Esophagus muscularis mucosa (tissue), 4 donors: ENCODE measurements around the gene ZBTB12. TPM values are rescaled to one million over a fixed set of nuclear protein-coding genes. Genes with fewer than 3 reads are reported as not detected.
"Not testable (repeated sequence)": the region's sequence is repeated elsewhere in the genome, so short reads cannot be mapped to it uniquely, and the experiment has no call there.

ENCODE experiments used
- DNase-seq: peaks from one replicate; pipeline ENCODE4 v3.0.0-alpha.2; 2017; ENCODE audit errors: extremely low spot score
- H3K27ac ChIP-seq, 4 donors: fragments of 200-600 bp; sonication (generic); replicated peaks in 1 of 4; 1 replicate in 3 of 4; 2 replicates in 1 of 4; pipeline ENCODE4 v1.5.1; 2016 to 2019; ENCODE audit warnings: mild to moderate bottlenecking in 1 of 4
- H3K27me3 ChIP-seq, 4 donors: fragments of 200-600 bp; sonication (generic); one replicate each; pipeline versions ENCODE4 v1.5.1 to v1.6.0; 2016 to 2019
- H3K36me3 ChIP-seq, 4 donors: fragments of 200-600 bp; sonication (generic); one replicate each; pipeline ENCODE4 v1.5.1; 2016 to 2019
- H3K4me1 ChIP-seq, 4 donors: fragments of 200-600 bp; sonication (generic); one replicate each; pipeline ENCODE4 v1.5.1; 2016 to 2019
- H3K4me3 ChIP-seq, 4 donors: fragments of 200-600 bp; sonication (generic); 1 replicate in 2 of 4; 2 replicates in 2 of 4; pipeline ENCODE4 v1.5.1; 2016 to 2019; ENCODE audit warnings: mild to moderate bottlenecking in 4 of 4, moderate library complexity in 1 of 4
- H3K9me3 ChIP-seq, 4 donors: fragments of 200-600 bp; sonication (generic); 1 replicate in 3 of 4; 2 replicates in 1 of 4; pipeline ENCODE4 v1.5.1; 2016 to 2019
- EP300 ChIP-seq: sonication (generic); formaldehyde crosslinking; IDR thresholded peaks from one replicate; pipeline ENCODE4 v1.6.1; 2017; ENCODE audit warnings: antibody characterized with exemption
- POLR2A ChIP-seq: fragments of 450-650 bp; IDR thresholded peaks from one replicate; pipeline ENCODE4 v1.6.1; 2017; ENCODE audit warnings: antibody characterized with exemption, moderate library complexity, mild to moderate bottlenecking, low read depth
- POLR2AphosphoS5 ChIP-seq, 2 donors: sonication (generic); formaldehyde crosslinking; IDR thresholded peaks; one replicate each; pipeline ENCODE4 v1.6.1; 2017; ENCODE audit warnings: antibody characterized with exemption in 2 of 2
- WGBS: methylation state at CpG from one replicate; pipeline ENCODE4 v1.1.5; 2018; 5-methylcytosine and 5-hydroxymethylcytosine counted together
- intact Hi-C: fragments of 100-400 bp; cut with DNase I; formaldehyde crosslinking; loops from one replicate; pipeline ENCODE4 v1.15.1; 2023
- total RNA-seq, 4 donors: library from RNA; depleted of rRNA; stranded (reverse); fragments of >200 nt; gene quantifications; one replicate each; pipeline versions ENCODE4 v1.1.0 to v1.2.1, GENCODE V29; 2016
- TF ChIP-seq, protein P1 (sequence below), 3 experiments: fragments of 200-600 bp in 2 of 3; fragments of 450-650 bp in 1 of 3; sonication (generic) in 2 of 3; IDR thresholded peaks; one replicate each; pipeline ENCODE4 v1.5.1; 2017 to 2019; ENCODE audit warnings: antibody characterized with exemption in 3 of 3, mild to moderate bottlenecking in 2 of 3, moderate library complexity in 1 of 3

The ZBTB12 gene
- total RNA-seq, 4 donors from 2014 or later, result 0.66 to 2.5 (median 1.6) TPM

DNA sequence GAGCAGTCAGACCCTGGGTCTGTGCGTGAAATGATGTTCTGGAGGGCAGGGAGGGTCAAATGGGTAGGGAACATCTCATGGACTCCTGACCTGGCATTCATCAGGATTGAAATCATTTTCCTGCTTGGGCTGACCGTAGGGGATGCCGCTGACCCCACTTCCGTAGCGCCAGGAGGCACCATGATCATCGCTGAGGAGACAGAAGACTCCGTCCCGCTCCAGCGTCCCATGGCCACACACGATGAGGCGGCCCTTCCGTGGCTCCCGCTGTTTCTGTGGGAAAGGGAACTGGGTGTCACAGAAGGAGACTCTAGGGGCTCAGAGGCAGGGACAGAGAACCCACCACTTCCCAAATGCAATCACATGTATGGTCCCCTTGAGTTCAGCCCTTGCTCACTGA is 41.5 kb downstream of the ZBTB12 start:
- peaks cover 20 to 35% (median 27%) of the 10 kb centered on the region in 4 donors for H3K4me1 ChIP-seq
- intact Hi-C loops, result loop anchor here (10.0 kb wide), 1 partner anchor 176 kb away; the partner anchor contains the start of gene LY6G5C
- DNase-seq, result no peak
- peaks cover 15 to 48% (median 43%) of the 10 kb centered on the region in 4 donors for H3K36me3 ChIP-seq
- H3K4me3 ChIP-seq, result no peak overlapping the region
- TF ChIP-seq EP300, result no peak
- no peak overlapping the region for H3K27ac ChIP-seq
- no peaks in the 10 kb centered on the region for H3K9me3 ChIP-seq
- no peaks in the 10 kb centered on the region for H3K27me3 ChIP-seq
- 94% methylated on average over 13 of the region's 13 CpGs for WGBS

DNA sequence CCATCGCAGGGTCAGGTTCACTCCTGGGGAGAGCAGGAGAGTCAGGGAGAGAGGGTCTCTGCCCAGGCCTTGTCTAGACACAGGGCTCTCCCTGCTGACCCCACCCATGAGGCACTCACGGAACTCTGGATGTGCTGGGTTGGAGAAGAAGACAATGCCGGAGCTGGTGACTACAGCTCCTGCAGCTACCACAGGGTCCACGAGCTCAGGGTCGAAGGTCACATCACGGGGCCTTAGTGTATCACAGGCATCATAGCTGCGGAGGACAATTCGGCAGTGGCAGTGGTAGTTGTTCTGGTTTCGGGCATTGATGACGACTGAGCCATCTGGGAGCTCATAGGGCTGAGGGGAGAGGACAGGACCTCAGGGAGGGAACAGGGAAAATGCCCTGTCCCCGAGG is 42.0 kb downstream of the ZBTB12 start:
- DNase-seq, result no peak
- Histone ChIP-seq H3K27ac (no peak overlapping the region), H3K4me1 (peaks cover 20 to 35% (median 27%) of the 10 kb centered on the region in 4 donors), H3K36me3 (peaks cover 15 to 48% (median 43%) of the 10 kb centered on the region in 4 donors), H3K27me3 (no peaks in the 10 kb centered on the region), H3K9me3 (no peaks in the 10 kb centered on the region), H3K4me3 (no peak overlapping the region)
- intact Hi-C loops, result loop anchor here (10.0 kb wide), 1 partner anchor 175 kb away; the partner anchor contains the start of gene LY6G5C
- WGBS, result 84% methylated on average over 2 of the region's 11 CpGs
- TF ChIP-seq POLR2A (no peak), POLR2AphosphoS5 (IDR thresholded peaks at IDR 0.05) (no peak), EP300 (no peak)
- TF ChIP-seq, protein P1, sequence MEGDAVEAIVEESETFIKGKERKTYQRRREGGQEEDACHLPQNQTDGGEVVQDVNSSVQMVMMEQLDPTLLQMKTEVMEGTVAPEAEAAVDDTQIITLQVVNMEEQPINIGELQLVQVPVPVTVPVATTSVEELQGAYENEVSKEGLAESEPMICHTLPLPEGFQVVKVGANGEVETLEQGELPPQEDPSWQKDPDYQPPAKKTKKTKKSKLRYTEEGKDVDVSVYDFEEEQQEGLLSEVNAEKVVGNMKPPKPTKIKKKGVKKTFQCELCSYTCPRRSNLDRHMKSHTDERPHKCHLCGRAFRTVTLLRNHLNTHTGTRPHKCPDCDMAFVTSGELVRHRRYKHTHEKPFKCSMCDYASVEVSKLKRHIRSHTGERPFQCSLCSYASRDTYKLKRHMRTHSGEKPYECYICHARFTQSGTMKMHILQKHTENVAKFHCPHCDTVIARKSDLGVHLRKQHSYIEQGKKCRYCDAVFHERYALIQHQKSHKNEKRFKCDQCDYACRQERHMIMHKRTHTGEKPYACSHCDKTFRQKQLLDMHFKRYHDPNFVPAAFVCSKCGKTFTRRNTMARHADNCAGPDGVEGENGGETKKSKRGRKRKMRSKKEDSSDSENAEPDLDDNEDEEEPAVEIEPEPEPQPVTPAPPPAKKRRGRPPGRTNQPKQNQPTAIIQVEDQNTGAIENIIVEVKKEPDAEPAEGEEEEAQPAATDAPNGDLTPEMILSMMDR (IDR thresholded peaks at IDR 0.05), result no peak

DNA sequence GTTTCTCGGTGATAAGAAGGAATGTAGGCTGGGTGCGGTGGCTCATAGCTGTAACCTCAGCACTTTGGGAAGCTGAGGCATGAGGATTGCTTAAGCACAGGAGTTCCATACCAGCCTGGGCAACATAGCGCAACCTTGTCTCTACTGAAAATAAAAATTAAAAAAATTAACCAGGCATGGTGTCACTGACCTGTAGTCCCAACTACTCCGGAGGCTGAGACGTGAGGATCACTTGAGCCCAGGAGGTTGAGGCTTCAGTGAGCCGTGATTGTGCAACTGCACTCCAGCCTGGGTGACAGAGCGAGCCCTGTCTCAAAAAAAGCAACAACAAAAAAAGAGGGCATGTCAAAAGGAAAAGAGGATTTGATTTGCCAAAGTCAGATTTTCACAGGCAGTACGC is 43.2 kb downstream of the ZBTB12 start:
- intact Hi-C loops, result no loop called here
- 88% methylated on average over 8 of the region's 8 CpGs for WGBS
- TF ChIP-seq, protein P1 (IDR thresholded peaks at IDR 0.05), result no peak
- no peak for TF ChIP-seq EP300
- no peak for TF ChIP-seq POLR2AphosphoS5 (IDR thresholded peaks at IDR 0.05)
- TF ChIP-seq POLR2A, result no peak
- H3K4me1 ChIP-seq, result peaks cover 15 to 25% (median 18%) of the 10 kb centered on the region in 4 donors
- peaks cover 15 to 48% (median 43%) of the 10 kb centered on the region in 4 donors for H3K36me3 ChIP-seq
- no peak for DNase-seq
- no peaks in the 10 kb centered on the region for H3K9me3 ChIP-seq
- H3K27ac ChIP-seq, result no peak overlapping the region
- no peaks in the 10 kb centered on the region for H3K27me3 ChIP-seq
- no peak overlapping the region for H3K4me3 ChIP-seq

DNA sequence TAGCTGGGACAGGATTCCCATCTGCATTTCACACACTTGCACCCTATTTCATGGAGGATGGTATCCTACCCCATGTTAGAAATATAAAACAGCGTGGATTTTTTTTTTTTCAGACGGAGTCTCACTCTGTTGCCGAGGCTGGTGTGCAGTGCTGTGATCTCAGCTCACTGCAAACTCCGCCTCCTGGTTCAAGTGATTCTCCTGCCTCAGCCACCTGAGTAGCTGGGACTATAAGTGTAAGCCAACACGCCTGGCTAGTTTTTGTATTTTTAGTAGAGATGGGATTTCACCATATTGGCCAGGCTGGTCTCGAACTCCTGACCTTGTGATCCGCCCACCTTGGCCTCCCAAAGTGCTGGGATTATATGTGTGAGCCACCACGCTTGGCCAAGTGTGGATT is 44.1 kb downstream of the ZBTB12 start:
- peaks cover 15 to 48% (median 43%) of the 10 kb centered on the region in 4 donors for H3K36me3 ChIP-seq
- intact Hi-C loops, H3K27me3 ChIP-seq: not testable (repeated sequence)

DNA sequence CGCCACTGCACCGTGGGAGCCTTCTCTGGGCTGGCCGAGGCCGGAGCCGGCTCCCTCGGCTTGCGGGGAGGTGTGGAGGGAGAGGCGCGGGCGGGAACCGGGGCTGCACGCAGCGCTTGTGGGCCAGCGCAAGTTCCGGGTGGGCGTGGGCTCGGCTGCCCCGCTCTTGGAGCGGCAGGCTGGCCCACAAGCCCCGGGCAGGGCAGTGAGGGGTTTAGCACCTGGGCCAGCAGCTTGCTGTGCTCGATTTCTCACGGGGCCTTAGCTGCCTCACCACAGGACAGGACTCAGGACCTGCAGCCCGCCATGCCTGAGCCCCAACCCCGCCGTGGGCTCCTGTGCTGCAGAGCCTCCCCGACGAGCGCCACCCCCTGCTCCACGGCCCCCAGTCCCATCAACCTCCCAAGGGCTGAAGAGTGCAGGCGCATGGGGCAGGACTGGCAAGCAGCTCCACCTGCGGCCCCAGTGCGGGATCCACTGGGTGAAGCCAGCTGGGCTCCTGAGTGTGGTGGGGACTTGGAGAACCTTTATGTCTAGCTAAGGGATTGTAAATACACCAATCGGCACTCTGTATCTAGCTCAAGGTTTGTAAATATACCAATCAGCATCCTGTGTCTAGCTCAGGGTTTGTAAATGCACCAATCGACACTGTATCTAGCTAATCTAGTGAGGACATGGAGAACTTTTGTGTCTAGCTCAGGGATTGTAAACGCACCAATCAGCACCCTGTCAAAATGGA is 49.7 kb downstream of the ZBTB12 start:
- H3K4me3 ChIP-seq, DNase-seq, H3K4me1 ChIP-seq, H3K9me3 ChIP-seq, H3K27ac ChIP-seq, H3K27me3 ChIP-seq, intact Hi-C loops, H3K36me3 ChIP-seq: not testable (repeated sequence)
- WGBS, result 88% methylated on average over 25 of the region's 35 CpGs

More for the DNA sequence above, 44.1 kb downstream of the ZBTB12 start:
- 95% methylated on average over 8 of the region's 8 CpGs for WGBS
- not testable (repeated sequence) for H3K27ac ChIP-seq, H3K4me3 ChIP-seq, DNase-seq, H3K9me3 ChIP-seq
- H3K4me1 ChIP-seq, result peaks cover 9 to 18% (median 11%) of the 10 kb centered on the region in 4 donors

DNA sequence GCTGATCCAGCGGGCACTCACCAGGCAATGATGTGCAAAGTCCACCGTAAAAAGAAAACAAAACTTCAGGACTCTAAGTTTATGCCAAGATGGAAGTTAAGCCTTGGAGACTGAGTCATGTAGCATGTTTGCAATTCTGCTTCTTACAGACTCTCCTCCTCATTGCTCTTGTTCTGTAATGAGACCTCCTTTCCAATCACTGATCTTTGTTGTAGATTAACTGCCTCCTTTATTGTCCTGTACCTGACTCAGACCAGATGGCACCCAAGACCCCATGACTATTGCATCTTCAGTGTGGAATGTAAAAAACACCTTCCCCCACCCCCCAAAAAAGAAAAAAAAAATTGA is 50.4 kb downstream of the ZBTB12 start:
- DNase-seq, result no peak
- H3K4me1 ChIP-seq, result no peaks in the 10 kb centered on the region
- H3K9me3 ChIP-seq, result no peaks in the 10 kb centered on the region
- intact Hi-C loops, result no loop called here
- WGBS, result 86% methylated on average over 2 of the region's 2 CpGs
- H3K4me3 ChIP-seq, result no peak overlapping the region
- no peak overlapping the region for H3K27ac ChIP-seq
- TF ChIP-seq POLR2AphosphoS5 (IDR thresholded peaks at IDR 0.05), result no peak
- TF ChIP-seq POLR2A, result no peak
- TF ChIP-seq EP300, result no peak
- TF ChIP-seq, protein P1 (IDR thresholded peaks at IDR 0.05), result no peak
- no peaks in the 10 kb centered on the region for H3K27me3 ChIP-seq
- no peaks in the 10 kb centered on the region for H3K36me3 ChIP-seq
